AG09309 (cell line): Measurements from ENCODE around the gene ATG16L1.

Experiments
- DNase-seq: peaks from one replicate; pipeline ENCODE4 v3.0.0-alpha.2; 2010; ENCODE audit warnings: low read depth
- H3K4me3 ChIP-seq: 2 replicates; pipeline ENCODE4 v1.5.1; 2011; ENCODE audit warnings: mild to moderate bottlenecking, low read depth, low read length, moderate library complexity; ENCODE audit not compliant: control insufficient read depth
- CTCF ChIP-seq: IDR thresholded peaks from 2 replicates; pipeline ENCODE4 v1.5.1; 2011; ENCODE audit warnings: mild to moderate bottlenecking, low read depth, low read length, inconsistent platforms; ENCODE audit not compliant: insufficient read depth, control insufficient read depth; ENCODE audit errors: missing control alignments

Gene ATG16L1

DNA sequence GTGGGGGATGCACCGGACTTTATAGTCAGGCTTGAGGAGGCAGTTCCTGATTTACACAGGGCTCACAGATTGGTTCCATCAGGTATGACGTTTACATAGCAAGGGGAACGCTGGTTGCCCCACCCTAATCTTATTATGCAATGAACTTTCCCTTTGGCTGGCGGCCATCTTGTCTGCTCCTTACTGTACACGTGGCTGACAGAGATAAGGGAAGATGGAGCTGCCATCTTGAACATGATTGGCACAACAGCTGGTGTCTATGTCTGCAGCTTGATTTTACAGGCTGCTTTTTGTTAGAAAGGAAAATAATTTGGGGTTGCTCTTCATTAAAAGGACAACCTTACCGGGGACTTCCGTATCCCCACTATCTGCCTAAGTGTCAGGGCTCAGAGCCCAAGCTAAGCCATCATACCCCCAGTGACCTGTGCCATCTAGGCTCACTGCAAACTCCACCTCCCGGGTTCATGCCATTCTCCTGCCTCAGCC is 33.5 kb upstream of the ATG16L1 start:
- no peak overlapping the region for H3K4me3 ChIP-seq
- no peak for TF ChIP-seq CTCF
- no peak for DNase-seq

- no peak overlapping the region for H3K4me3 ChIP-seq
- no peak for DNase-seq
- no peak for TF ChIP-seq CTCF
Measured at GRCh38 chr2:233218836-233219235, 32.6 kb upstream of the ATG16L1 start.

- no peak for TF ChIP-seq CTCF
- no peak overlapping the region for H3K4me3 ChIP-seq
- DNase-seq = no peak
Measured at GRCh38 chr2:233219848-233220247, 31.6 kb upstream of the ATG16L1 start.

GRCh38 chr2:233221378-233222063 is 30.0 kb upstream of the ATG16L1 start:
- TF ChIP-seq CTCF = no peak
- H3K4me3 ChIP-seq = no peak overlapping the region
- DNase-seq = no peak

DNA sequence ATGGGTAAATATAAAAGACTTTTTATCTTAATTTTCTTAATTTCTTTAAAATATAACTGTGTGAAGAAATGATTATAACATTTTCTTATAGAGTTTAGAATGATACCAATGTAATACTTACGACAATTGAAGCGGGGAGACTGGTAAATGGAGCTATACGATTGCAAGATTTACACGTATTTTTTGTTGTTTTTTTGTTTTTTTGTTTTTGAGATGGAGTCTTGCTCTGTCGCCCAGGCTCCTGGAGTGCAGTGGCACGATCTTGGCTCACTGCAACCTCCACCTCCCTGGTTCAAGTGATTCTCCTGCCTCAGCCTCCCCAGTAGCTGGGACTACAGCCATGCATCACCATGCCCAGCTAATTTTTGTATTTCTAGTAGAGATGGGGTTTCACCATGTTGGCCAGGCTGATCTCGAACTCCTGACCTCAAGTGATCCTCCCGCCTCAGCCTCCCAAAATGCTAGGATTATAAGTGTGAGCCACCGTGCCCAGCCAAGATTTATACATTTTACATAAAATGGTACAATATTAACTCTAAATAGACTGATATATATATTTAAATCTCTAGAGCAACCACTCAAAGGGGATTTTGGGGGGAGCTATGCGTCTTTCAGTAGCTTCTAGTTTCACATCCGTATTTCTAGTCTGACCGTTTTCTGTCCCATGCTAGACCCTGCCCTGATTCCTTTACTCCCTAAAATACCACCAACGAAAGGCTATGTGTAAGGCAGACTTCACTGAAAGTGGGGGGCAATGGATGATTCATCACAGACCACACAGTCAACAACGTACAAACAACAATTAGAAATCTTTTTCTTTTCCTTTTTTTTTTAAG is 28.2 kb upstream of the ATG16L1 start:
- no peak overlapping the region for H3K4me3 ChIP-seq
- DNase-seq = no peak
- no peak for TF ChIP-seq CTCF

GRCh38 chr2:233225230-233226068 is 26.0 kb upstream of the ATG16L1 start:
- no peak overlapping the region for H3K4me3 ChIP-seq
- no peak for DNase-seq
- TF ChIP-seq CTCF = no peak
